ENCODE results near the gene ARV1. TPM values are rescaled to one million over a fixed set of nuclear protein-coding genes. Genes with fewer than 3 reads are reported as not detected.
"Not testable (repeated sequence)": the region's sequence is repeated elsewhere in the genome, so short reads cannot be mapped to it uniquely, and the experiment has no call there.

ARV1 gene
- total RNA-seq, 1 donor from 2014 or later = 10.6 TPM

GRCh38 chr1:231027136-231027925 lies 48.4 kb downstream of the ARV1 start:
- Mint-ChIP-seq H3K4me1 (no peaks in the 10 kb centered on the region), H3K36me3 (no peaks in the 10 kb centered on the region), H3K9me3 (no peaks in the 10 kb centered on the region), H3K27me3 (ENCODE audit: low read depth) (no peaks in the 10 kb centered on the region), H3K4me3 (no peak overlapping the region), H3K27ac (no peak overlapping the region)
- no peak for DNase-seq (ENCODE audit: low spot score in 2 of 2, unreplicated experiment in 2 of 2)
- TF ChIP-seq, protein P1, sequence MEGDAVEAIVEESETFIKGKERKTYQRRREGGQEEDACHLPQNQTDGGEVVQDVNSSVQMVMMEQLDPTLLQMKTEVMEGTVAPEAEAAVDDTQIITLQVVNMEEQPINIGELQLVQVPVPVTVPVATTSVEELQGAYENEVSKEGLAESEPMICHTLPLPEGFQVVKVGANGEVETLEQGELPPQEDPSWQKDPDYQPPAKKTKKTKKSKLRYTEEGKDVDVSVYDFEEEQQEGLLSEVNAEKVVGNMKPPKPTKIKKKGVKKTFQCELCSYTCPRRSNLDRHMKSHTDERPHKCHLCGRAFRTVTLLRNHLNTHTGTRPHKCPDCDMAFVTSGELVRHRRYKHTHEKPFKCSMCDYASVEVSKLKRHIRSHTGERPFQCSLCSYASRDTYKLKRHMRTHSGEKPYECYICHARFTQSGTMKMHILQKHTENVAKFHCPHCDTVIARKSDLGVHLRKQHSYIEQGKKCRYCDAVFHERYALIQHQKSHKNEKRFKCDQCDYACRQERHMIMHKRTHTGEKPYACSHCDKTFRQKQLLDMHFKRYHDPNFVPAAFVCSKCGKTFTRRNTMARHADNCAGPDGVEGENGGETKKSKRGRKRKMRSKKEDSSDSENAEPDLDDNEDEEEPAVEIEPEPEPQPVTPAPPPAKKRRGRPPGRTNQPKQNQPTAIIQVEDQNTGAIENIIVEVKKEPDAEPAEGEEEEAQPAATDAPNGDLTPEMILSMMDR (IDR thresholded peaks at IDR 0.05; ENCODE audit: unreplicated experiment) = no peak

DNA sequence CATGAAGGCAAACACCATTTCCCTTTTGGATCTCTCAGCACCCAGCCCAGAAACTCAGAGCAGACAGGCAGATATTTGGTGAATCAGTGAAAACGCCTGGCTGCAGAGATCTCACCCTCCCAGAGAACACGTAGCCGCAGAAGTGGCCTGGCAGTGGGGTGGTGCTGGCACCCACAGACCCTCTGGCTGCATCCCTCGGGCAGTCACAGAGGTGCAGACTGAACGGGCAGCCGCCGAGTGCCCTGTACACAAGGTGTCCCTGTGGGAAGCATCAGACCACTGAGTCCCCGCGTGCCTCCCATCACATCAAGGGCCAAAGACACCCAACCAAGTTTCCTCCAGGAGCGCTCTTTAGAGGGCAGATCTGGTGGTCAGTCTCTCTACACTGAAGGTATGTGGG lies 49.1 kb downstream of the ARV1 start:
- Mint-ChIP-seq H3K36me3 (no peaks in the 10 kb centered on the region), H3K27ac (no peak overlapping the region), H3K4me1 (no peaks in the 10 kb centered on the region), H3K9me3 (no peaks in the 10 kb centered on the region), H3K27me3 (ENCODE audit: low read depth) (no peaks in the 10 kb centered on the region), H3K4me3 (no peak overlapping the region)
- DNase-seq (ENCODE audit: low spot score in 2 of 2, unreplicated experiment in 2 of 2) = no peak
- TF ChIP-seq, protein P1 (IDR thresholded peaks at IDR 0.05; ENCODE audit: unreplicated experiment) = no peak

- Mint-ChIP-seq H3K36me3 (no peaks in the 10 kb centered on the region), H3K4me1 (no peaks in the 10 kb centered on the region), H3K27ac (no peak overlapping the region), H3K9me3 (no peaks in the 10 kb centered on the region), H3K27me3 (ENCODE audit: low read depth) (no peaks in the 10 kb centered on the region), H3K4me3 (no peak overlapping the region)
- TF ChIP-seq, protein P1 (IDR thresholded peaks at IDR 0.05; ENCODE audit: unreplicated experiment) = no peak
- DNase-seq (ENCODE audit: low spot score in 2 of 2, unreplicated experiment in 2 of 2) = no peak
These were observed 49.8 kb downstream of the ARV1 start for GRCh38 chr1:231028682-231029081.

DNA sequence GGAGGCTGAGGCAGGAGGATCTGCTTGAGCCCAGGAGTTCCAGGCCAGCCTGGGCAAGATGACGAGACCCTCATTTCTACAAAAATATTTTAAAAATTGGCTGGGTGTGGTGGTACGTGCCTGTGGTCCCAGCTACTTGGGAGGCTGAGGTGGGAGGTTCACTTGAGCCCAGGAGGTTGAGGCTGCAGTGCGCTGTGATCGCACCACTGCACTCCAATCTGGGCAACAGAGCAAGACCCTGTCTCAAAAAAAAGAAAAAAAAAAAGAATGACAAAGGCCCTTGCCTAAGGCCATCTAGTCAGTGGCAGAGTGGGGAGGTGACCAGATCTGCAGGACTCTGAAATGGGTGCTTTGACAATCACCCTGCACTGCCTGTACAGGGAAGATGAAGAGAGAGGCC lies 50.4 kb downstream of the ARV1 start:
- H3K27ac Mint-ChIP-seq; H3K9me3 Mint-ChIP-seq; H3K27me3 Mint-ChIP-seq (ENCODE audit: low read depth); DNase-seq (ENCODE audit: low spot score in 2 of 2, unreplicated experiment in 2 of 2); H3K4me3 Mint-ChIP-seq; H3K4me1 Mint-ChIP-seq; H3K36me3 Mint-ChIP-seq: not testable (repeated sequence)

- Mint-ChIP-seq H3K4me1 (no peaks in the 10 kb centered on the region), H3K27me3 (ENCODE audit: low read depth) (no peaks in the 10 kb centered on the region), H3K27ac (no peak overlapping the region), H3K9me3 (no peaks in the 10 kb centered on the region), H3K36me3 (no peaks in the 10 kb centered on the region), H3K4me3 (no peak overlapping the region)
- TF ChIP-seq, protein P1 (IDR thresholded peaks at IDR 0.05; ENCODE audit: unreplicated experiment) = no peak
- no peak for DNase-seq (ENCODE audit: low spot score in 2 of 2, unreplicated experiment in 2 of 2)
These were observed 50.9 kb downstream of the ARV1 start for GRCh38 chr1:231029841-231030240.

DNA sequence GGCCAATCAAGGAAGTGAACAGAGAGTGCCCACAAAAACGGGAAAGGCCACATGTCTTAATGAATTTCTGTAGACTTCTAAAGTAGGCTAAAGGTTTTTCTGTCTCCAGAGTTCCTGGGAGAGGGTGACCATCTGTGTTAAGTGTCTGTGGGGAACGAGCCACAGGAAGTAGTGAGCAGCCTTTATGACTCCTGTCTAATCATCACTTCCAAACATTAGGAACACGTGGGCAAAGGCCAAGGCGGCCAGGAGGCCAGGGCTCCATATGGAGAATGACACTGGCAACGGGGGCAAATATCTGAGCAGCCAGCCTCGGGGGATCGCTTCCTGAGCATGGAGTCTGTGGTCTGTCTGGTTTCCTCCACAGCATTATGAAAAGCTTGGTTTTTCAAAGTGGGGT lies 54.1 kb downstream of the ARV1 start:
- H3K4me3 Mint-ChIP-seq = no peak overlapping the region
- peaks cover 3% of the 10 kb centered on the region for H3K27me3 Mint-ChIP-seq (ENCODE audit: low read depth)
- no peak for DNase-seq (ENCODE audit: low spot score in 2 of 2, unreplicated experiment in 2 of 2)
- peaks cover 7% of the 10 kb centered on the region for H3K4me1 Mint-ChIP-seq
- peaks cover 6% of the 10 kb centered on the region for H3K36me3 Mint-ChIP-seq
- TF ChIP-seq, protein P1 (IDR thresholded peaks at IDR 0.05; ENCODE audit: unreplicated experiment) = no peak
- no peaks in the 10 kb centered on the region for H3K9me3 Mint-ChIP-seq
- H3K27ac Mint-ChIP-seq = no peak overlapping the region
